Mucosa of stomach (tissue), 1 donor: Measurements from ENCODE around the gene CASKIN1.
A peak's percentile ranks its signal among the peaks of the same experiment; 100 is the strongest.

Experiments
- H3K27me3 ChIP-seq: one replicate; pipeline ENCODE4 v1.7.0; 2013; ENCODE audit warnings: mild to moderate bottlenecking, low read length; ENCODE audit not compliant: control insufficient read depth, insufficient read depth
- H3K36me3 ChIP-seq: one replicate; pipeline ENCODE4 v1.7.0; 2013; ENCODE audit warnings: low read length; ENCODE audit not compliant: control insufficient read depth, insufficient read depth
- H3K4me1 ChIP-seq: one replicate; pipeline ENCODE4 v1.7.0; 2013; ENCODE audit warnings: mild to moderate bottlenecking, low read length; ENCODE audit not compliant: control insufficient read depth, insufficient read depth
- H3K4me3 ChIP-seq: one replicate; pipeline ENCODE4 v1.7.0; 2013; ENCODE audit warnings: low read length
- H3K9ac ChIP-seq: one replicate; pipeline ENCODE4 v1.7.0; 2013; ENCODE audit warnings: mild to moderate bottlenecking, low read length, moderate library complexity
- H3K9me3 ChIP-seq: one replicate; pipeline ENCODE4 v1.7.0; 2013; ENCODE audit warnings: mild to moderate bottlenecking, low read length, moderate library complexity; ENCODE audit not compliant: control insufficient read depth
- donor health status: Pancreatic carcinoma.

Gene CASKIN1

DNA sequence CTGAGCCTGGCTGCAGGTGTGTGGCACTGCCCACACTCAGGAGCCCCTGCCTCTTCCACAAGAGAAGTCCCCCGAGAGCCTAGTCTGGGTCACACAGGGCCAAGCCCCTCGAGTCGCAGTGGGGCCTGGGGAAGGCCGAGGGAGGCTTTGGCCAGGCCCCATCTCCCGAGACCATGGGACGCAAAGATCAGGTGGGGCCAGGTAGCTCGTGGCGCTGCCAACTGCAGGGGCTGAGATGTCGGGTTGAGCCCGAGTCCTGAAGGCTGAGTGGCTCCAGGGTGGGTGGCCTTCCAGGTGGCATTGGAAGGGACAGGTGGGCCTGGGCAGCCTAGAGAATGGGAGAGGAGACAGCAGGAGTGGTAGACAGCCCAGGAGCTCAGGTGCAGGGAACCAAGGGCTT is 34.5 kb downstream of the CASKIN1 start:
- peak overlapping the region; percentile 22 for H3K9ac ChIP-seq
- H3K4me1 ChIP-seq: peaks cover 70% of the 10 kb centered on the region
- no peak overlapping the region for H3K4me3 ChIP-seq
- no peaks in the 10 kb centered on the region for H3K27me3 ChIP-seq
- H3K9me3 ChIP-seq: no peaks in the 10 kb centered on the region
- peaks cover 6% of the 10 kb centered on the region for H3K36me3 ChIP-seq

DNA sequence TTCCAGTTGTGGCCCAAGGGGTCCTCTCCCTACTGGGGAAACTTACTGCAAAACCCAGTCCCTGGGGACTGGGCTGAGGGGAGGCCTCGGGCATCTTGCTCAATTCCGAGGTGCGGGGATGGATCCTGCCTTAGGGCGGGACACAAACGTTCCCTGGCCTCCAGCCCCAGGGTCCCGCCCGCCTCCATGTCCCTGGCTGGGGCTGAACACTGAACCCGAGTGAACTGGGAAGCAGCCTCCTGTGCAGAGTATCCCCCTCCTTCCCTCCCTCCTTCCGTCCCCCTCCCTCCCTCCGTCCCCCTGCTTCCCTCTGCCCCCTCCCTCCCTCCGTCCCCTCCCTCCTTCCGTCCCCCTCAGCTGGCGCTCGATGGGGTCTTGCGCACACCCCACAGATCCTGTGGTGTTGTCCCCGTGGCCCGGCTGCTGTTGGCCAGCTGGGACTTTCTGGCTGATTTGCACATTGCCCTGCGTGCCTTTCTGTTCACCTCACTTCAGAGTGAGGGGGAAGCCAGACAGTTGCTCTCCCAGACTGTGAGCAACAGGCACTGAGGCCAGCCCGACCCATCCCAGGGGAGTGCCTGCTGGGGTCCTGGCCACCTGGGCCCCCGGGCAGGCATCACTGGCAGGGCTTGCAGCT is 35.4 kb downstream of the CASKIN1 start:
- Histone ChIP-seq H3K9ac (peak overlapping the region; percentile 22), H3K27me3 (no peaks in the 10 kb centered on the region), H3K9me3 (no peaks in the 10 kb centered on the region), H3K4me3 (no peak overlapping the region), H3K4me1 (peaks cover 77% of the 10 kb centered on the region), H3K36me3 (peaks cover 2% of the 10 kb centered on the region)

DNA sequence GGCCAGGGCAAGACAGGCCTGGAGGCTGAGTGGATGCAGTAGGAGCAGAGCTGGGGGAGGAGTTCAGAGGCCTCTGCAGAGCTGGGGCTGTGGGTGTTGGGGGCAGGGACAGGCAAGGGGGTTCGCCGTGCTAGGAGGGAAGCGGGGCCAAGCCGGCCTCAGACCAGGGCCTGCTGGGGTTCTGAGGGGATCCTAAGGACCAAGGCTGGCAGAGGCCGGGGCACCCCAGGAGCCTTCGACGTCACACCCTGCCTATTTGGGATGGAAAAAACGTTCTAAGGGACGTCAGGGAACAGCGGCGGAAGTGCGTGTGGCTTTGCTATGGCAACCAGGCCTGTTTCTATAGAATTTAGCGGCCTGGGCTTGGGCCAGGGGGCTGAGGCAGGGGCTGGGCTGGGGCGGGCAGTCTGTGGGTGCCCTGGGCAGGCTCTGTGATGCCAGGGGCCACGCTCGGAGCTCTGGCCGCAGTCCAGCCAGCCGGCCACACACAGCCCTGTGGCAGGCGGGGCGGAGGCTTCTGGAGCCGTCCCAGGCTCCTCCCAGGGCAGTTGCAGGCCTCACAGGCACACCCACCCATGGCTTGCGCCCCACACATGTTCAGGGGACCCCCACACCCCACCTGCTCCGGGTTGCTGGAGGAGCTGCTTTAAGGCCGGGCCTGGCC is 37.1 kb downstream of the CASKIN1 start:
- H3K36me3 ChIP-seq: no peaks in the 10 kb centered on the region
- no peak overlapping the region for H3K4me3 ChIP-seq
- peak overlapping the region; percentile 66 for H3K9ac ChIP-seq
- no peaks in the 10 kb centered on the region for H3K9me3 ChIP-seq
- H3K4me1 ChIP-seq: peaks cover 78% of the 10 kb centered on the region
- H3K27me3 ChIP-seq: no peaks in the 10 kb centered on the region

DNA sequence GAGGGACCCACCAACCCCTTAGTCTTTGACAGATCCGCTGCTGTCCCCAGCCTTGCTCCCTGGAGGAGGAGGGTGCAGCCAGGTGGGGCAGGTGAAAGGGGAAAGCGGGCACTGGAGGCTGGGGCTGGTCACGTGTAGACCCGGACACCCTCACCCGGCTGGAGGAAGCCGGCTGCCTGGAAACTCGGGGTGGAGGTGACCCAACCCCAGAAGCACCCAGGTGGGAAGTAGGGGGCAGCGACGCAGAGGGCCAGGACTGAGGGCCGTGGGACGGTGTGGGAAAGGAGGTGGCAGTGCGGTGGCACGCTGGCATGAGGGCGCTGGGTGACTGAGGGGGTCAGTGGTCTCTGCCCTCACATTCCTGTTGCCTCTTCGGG is 38.2 kb downstream of the CASKIN1 start:
- H3K36me3 ChIP-seq: no peaks in the 10 kb centered on the region
- H3K4me1 ChIP-seq: peaks cover 78% of the 10 kb centered on the region
- no peak overlapping the region for H3K4me3 ChIP-seq
- H3K9me3 ChIP-seq: no peaks in the 10 kb centered on the region
- H3K9ac ChIP-seq: peak overlapping the region; percentile 66
- no peaks in the 10 kb centered on the region for H3K27me3 ChIP-seq

DNA sequence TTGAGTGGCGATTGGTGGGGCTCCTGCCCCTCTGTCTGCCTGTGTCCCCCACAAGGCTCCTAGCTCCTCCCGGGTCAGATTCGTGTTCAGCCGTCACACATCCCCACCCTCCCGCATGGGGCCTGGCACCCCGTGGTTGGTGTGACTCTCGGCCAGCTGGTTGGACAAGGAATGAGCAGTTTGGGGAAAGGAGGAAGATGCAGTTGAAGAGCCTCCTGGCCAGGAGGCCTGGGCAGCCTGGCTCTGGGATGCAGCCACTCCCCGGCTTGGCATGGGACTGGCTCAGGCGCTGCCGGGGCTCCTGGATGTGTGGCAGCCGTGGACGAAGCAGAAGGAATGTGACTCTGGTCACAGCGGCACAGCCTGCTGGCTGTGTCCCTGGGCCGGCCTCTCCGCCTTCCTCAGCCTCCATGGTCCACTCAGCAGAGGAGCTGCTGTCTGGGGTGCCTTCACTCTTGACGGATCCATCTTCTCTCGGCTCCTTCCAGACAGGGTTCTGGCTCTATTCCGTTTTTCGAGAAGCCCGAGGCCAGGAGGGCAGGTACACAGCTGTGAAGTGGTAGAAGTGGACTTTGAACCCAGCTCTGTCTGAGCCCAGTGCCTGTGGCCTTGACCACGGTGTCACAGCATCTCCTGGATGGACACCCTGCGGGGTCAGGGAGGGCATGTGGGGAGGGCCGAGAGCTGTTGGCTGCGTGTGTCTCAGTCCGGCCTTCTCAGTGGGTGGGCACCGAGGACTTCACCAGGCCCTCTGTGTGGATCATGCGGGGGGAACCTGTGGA is 38.7 kb downstream of the CASKIN1 start:
- H3K9ac ChIP-seq: peak overlapping the region; percentile 66
- peaks cover 78% of the 10 kb centered on the region for H3K4me1 ChIP-seq
- H3K27me3 ChIP-seq: no peaks in the 10 kb centered on the region
- H3K9me3 ChIP-seq: no peaks in the 10 kb centered on the region
- peak overlapping the region; percentile 27 for H3K4me3 ChIP-seq
- H3K36me3 ChIP-seq: no peaks in the 10 kb centered on the region

DNA sequence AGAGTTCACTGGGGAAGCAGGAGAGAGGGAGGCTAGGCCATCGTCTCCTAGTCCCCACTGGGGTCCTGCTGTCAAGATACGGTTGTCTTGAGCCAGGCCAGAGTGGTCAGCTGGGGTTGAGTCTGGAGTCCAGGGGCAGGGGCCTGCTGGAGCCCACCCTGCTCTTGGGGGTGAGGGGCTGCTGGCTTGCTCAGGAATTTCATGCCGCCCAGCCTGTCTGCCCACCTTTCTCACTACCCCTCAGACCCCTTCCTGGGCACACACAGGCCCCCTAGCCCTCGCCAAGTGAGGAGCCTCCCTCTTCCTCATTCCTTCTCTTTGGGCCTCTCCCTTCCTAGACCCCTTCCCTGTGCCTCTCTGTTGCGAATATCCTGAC is 39.6 kb downstream of the CASKIN1 start:
- peak overlapping the region; percentile 66 for H3K9ac ChIP-seq
- peak overlapping the region; percentile 27 for H3K4me3 ChIP-seq
- no peaks in the 10 kb centered on the region for H3K9me3 ChIP-seq
- peaks cover 78% of the 10 kb centered on the region for H3K4me1 ChIP-seq
- H3K27me3 ChIP-seq: no peaks in the 10 kb centered on the region
- no peaks in the 10 kb centered on the region for H3K36me3 ChIP-seq

DNA sequence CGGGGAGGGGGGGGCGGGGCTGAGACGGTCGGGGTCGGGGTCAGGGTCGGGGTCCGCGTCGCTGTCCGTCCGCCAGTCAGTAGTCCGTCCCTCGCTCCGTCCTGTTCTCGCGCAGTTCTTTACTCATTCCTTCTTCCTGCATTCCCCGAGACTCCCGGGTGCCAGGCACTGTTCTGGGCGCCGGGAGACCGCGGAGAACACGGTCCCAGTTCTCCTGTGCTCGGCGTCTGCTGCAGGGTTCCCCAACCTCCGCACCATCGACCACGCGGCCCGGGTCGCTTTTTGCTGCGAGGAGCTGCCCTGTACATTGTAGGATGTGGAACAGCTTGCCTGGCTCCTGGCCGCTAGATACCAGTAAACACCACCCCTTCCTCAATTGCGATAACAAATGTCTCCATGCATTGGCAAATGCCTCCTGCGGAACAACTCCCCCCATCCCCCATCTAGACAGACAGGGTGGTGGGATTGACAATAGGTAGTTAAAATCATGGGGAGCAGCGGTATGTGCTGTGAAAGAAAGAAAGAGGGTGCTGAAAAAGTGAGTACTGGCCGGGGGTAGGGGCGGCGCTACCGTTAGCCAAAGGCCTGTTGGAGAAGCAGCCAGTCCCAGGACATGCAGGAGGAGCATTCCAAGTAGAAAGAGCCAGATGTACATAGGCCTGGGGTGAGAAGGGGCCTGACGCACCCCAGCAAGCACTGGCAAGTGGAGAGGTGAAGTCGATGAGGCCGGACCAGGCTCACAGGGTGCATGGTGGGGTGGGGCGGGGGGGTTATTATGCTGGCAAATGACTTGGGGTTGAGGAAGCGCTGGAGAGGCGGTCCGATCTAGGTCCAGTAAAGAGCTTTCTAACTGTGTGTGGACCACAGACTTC is 40.2 kb downstream of the CASKIN1 start:
- peaks cover 78% of the 10 kb centered on the region for H3K4me1 ChIP-seq

DNA sequence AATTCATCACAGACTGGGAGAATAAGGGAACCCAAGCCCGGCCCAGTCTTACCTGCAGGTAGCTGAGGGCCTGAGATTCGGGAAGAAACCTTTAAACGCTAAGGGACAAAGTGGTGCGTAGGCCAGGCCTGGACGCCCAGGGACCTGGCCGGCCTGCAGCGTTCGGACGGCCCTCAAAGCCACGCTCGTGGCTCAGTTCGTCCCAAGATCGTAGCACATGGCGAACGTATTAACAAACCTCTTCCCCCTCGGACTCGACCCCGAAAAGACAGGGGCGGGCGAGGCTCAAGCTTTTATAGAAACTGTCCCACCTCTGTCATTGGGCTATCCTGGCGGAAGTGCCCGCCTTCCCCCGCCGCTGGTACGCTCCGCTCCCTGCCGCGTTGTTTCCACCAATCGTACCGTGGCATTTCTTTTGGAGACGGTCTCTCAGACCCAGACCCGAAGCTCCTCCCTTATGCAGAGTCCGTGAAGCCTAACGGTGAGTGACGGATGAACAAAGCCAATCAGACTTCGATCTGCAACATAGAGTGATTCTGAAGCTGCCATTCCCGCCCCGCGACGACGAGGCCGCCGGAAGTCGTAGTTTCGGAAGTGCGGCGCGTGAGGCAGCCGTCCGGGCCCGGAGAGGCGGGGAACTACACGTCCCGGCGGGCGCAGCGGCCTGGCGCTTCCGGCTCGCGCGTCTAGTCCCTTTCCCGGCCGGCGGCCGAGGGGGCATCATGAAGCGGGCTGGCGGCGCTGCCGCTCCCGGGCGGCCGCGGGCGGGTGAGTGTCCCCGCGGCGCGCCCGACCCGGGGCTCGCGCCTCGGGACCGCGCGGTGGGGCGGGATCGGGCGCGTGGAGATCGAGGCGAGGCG is 41.1 kb downstream of the CASKIN1 start, which contains the start of gene TRAF7:
TSS of gene TRAF7 (plus strand) at position 692 of the 860 bp plus-strand sequence. CDS start 8,139 bp downstream, outside the sequence.
- Histone ChIP-seq H3K4me3 (peak within 1 kb of the TSS; percentile 72), H3K9ac (peak within 1 kb of the TSS; percentile 72), H3K27me3 (no peaks in the 10 kb centered on the region), H3K4me1 (peaks cover 79% of the 10 kb centered on the region), H3K36me3 (no peaks in the 10 kb centered on the region), H3K9me3 (no peaks in the 10 kb centered on the region)

More for the DNA sequence above, 40.2 kb downstream of the CASKIN1 start:
- Histone ChIP-seq H3K36me3 (no peaks in the 10 kb centered on the region), H3K9ac (peak overlapping the region; percentile 66), H3K9me3 (no peaks in the 10 kb centered on the region), H3K27me3 (no peaks in the 10 kb centered on the region), H3K4me3 (peak overlapping the region; percentile 72)

DNA sequence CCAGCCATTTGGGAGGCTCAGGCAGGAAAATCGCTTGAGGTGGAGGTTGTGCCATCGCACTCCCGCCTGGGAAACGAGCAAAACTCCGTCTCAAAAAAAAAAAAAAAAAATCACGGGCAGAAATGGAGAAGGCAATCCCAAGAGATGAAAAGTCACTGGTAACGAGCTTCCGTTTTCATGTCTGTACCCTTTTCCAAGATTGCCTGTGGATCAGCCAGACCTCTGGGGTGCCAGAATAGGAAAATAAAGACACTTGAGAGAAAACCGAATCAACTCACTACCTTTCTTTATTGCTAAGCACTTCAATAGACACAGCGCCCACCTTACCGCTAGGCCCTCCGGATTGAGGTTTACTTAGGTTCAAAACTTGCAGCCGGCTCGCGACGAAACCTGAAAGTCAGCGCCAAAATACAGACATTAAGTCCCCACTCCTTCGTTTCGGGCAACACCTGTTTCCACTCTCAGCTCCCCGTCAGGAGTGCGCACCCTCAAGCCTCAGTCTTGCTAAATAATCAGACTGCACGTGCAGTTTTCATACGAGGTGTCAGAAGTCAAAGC is 41.8 kb downstream of the CASKIN1 start:
- H3K9me3 ChIP-seq: no peaks in the 10 kb centered on the region
- H3K9ac ChIP-seq: peak overlapping the region; percentile 72
- peaks cover 79% of the 10 kb centered on the region for H3K4me1 ChIP-seq
- peak overlapping the region; percentile 52 for H3K4me3 ChIP-seq
- H3K27me3 ChIP-seq: no peaks in the 10 kb centered on the region
- no peaks in the 10 kb centered on the region for H3K36me3 ChIP-seq

DNA sequence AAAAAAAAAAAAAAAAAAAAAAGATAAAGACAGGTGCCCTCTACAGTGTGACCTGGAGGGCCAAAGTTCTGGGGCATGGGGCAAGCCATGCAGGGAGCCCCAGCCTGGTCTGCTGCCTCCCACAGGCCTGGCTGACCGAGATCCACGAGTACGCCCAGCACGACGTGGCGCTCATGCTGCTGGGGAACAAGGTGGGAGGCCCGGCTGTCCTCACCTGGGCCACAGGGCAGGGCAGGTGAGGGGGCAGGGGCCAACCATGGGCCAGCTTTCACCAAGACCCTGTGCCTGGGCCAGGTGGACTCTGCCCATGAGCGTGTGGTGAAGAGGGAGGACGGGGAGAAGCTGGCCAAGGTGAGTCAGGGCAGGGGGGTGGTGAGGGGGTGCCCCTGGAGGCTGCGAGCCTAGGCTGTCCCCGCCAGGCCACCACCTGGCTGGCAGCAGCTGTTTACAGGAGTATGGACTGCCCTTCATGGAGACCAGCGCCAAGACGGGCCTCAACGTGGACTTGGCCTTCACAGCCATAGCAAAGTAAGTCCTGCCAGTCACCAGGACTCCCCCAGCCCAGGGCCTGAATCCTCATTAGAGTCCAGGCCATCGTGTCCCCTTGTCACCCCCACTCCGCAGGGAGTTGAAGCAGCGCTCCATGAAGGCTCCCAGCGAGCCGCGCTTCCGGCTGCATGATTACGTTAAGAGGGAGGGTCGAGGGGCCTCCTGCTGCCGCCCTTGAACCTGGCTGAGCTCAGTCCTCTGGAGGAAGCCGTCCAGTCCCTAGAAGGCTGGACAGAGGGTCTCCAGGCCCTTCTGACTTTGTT is 43.5 kb downstream of the CASKIN1 start:
- H3K36me3 ChIP-seq: no peaks in the 10 kb centered on the region
- H3K27me3 ChIP-seq: no peaks in the 10 kb centered on the region
- H3K4me3 ChIP-seq: peak overlapping the region; percentile 52
- H3K9me3 ChIP-seq: no peaks in the 10 kb centered on the region
- H3K4me1 ChIP-seq: peaks cover 76% of the 10 kb centered on the region
- peak overlapping the region; percentile 72 for H3K9ac ChIP-seq
